H4 (cell line): ENCODE data around the gene GADL1. TPM values are rescaled to one million over a fixed set of nuclear protein-coding genes. Genes with fewer than 3 reads are reported as not detected.

ENCODE experiments used
- DNase-seq: peaks from one replicate; pipeline ENCODE4 v3.0.0-alpha.2; 2015; ENCODE audit warnings: low spot score
- total RNA-seq: library from RNA; depleted of rRNA; stranded (reverse); fragments of >200 nt; shearing (Covaris generic); gene quantifications from 2 replicates; pipeline ENCODE4 v1.2.3, GENCODE V29; 2014

GADL1 gene
- total RNA-seq, 1 experiment from 2014 or later: not detected

GRCh38 chr3:30677347-30677685 is 217.1 kb downstream of the GADL1 start:
- DNase-seq: no peak

DNA sequence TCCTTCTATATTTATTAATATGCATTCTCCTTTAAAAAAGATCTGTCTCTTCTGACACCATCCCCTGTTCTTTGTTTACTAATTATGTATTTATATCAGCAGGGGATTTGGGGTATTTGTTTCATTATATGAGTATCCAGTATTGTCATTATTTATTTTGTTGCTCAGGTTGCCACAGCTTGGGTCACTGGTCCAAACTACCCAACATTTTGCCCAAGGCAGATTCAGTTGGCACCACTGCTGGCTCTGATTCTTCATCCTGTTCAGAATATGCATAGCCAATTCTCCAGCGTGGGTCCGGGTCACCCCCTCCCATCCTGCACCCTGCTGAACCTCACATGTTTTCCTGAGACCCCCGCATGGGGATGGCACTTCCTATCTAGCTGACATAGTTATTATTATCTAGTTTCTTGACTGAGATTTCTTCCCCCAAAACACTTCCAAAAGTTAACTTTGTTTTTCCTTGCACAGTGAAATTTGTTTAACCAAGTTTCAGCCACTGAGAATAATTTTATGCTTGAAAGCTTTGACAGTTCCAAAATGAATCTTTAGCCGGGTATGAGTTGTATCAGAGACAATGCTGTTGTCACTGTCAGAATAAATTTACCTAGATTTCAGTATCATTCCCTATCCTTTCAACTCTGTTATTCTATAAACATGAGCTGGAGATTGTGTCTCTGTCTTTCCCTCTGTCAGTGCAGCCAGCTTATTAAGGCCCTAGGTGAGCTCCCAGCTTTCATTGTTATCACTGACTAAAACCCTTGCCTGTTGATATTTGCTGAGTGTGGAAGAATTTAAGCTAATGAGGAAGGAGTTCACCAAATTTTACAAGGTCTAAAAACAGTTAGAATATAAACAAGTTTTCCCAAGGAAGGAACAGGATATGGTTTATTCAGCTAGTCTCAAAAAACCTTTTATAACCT is 217.8 kb downstream of the GADL1 start:
- DNase-seq: no peak
